HG03025 (cell line): ENCODE measurements around the gene CHPT1.
A peak's percentile ranks its signal among the peaks of the same experiment; 100 is the strongest.
"Not testable (repeated sequence)": the region's sequence is repeated elsewhere in the genome, so short reads cannot be mapped to it uniquely, and the experiment has no call there.

Experiments
- ATAC-seq: cut with Tn5 transposase; IDR thresholded peaks from one replicate; pipeline ENCODE4 v1.9.1; 2021; ENCODE audit warnings: mild to moderate bottlenecking, moderate library complexity; ENCODE audit not compliant: unreplicated experiment, low FRiP score

Gene CHPT1

GRCh38 chr12:101680647-101681046 lies 16.8 kb upstream of the CHPT1 start:
- ATAC-seq, result no peak

GRCh38 chr12:101681627-101682026 lies 15.8 kb upstream of the CHPT1 start:
- not testable (repeated sequence) for ATAC-seq

DNA sequence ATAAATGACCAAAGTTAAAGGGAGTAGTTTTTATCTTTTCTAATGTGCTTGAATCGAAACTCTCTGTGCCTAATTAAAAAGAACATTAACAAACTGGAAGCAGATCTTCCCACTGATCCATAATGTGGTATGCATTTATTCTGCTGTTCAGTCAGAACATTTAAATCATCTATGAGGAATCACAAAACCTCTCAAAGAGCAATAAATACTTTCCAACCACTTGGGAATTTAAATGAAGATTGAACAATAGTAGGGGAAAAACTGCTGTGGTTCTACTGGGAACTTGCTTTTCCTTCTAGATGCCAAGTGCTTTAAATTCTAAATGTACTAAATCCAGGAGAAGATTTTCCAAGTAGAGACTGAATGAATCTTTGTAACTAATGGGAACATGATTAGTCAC lies 12.3 kb upstream of the CHPT1 start:
- ATAC-seq, result no peak

GRCh38 chr12:101686176-101686575 lies 11.3 kb upstream of the CHPT1 start:
- ATAC-seq, result no peak

GRCh38 chr12:101690544-101691098 lies 6.8 kb upstream of the CHPT1 start:
- ATAC-seq, result no peak

GRCh38 chr12:101691503-101692096 lies 5.8 kb upstream of the CHPT1 start:
- ATAC-seq, result no peak

DNA sequence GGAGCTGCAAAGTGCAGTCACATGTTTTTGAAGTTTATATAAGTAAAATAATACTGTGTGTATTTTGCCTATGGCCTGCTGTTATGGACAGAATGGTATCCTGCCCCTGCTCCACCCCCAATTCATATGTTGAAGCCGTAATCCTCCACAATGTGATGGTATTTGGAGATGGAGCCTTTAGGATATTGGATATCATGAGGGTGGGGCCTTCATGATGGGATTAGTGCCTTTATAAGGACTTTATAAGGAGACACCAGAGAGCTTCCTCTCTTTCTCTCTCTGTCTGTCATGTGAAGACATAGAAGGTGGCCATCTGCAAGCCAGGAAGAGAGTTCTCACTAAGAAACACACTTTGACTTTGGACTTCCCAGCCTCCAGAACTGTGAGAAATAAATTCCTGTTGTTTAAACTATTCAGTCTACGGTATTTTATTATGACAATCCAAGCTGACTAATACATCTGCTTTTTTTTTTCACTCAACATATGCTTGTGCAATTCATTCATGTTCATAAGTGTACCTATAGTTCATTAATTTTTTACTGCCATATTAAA lies 3.1 kb upstream of the CHPT1 start:
- ATAC-seq, result no peak

DNA sequence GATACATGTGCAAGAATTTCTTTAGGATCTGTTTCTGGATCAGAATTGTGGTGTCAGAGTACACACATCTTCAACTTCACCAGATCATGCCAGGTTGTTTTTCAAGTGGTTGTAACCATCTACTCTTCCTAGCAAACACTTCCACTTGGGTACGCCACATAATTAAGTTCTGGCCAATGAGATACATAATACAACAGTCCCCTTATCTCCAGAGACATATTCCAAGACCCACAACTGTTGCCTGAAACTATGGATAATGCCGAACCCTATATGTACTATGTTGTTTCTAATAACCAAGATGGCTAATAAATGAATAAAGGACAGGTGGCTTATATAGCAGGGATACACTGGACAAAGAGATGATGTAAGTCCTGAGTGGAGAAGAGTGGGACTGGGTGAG lies 2.5 kb upstream of the CHPT1 start:
- no peak for ATAC-seq

- no peak for ATAC-seq
Observed at GRCh38 chr12:101695706-101696105, 1.7 kb upstream of the CHPT1 start.

GRCh38 chr12:101696251-101697196 lies 916 bp upstream of the CHPT1 start:
- no peak for ATAC-seq

- ATAC-seq, result peak; percentile 34
Observed at GRCh38 chr12:101697930-101698799, 725 bp downstream of the CHPT1 start.

DNA sequence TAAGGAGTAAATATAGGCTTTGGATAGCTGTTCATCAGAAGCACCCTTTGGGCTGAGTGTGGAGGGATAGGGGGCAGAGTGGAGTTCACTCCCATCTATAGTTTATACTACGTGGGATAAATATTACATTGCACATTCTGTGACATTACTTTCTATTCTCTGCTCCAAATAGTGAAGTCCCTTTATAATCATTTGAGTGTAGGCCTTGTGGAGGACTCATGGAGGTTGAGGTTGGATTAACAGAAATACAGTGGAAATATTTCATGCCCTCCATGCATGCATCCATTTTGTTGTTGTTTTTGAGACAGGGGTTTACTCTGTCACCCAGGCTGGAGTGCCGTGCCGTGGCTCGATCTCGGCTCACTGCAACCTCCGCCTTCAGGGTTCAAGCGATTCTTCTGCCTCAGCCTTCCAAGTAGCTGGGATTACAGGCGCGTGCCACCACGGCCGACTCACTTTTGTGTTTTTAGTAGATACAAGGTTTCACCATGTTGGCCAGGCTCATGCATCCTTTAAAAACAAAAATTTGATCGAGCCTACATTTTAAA lies 1.4 kb downstream of the CHPT1 start:
- ATAC-seq, result no peak

- no peak for ATAC-seq
Observed at GRCh38 chr12:101700299-101700820, 2.9 kb downstream of the CHPT1 start.

DNA sequence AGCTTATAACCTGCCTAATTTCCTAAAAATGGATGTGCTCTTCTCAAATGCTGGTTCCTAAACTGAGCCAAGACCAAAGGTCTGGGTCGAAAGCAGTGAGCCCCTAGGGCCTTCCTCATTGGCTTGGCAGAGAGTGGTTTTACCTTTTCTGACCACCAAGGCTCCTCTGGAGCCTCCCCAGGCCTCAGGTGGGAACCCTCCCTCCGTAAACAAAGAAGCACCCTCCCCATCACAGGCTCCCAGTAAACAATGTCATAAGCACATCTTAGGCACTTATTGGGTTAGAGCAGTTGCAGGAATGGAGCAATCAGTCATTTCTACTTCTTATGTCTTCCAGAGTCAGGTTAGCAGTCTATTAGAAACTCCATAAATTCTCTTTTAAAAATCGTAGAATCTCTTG lies 6.0 kb downstream of the CHPT1 start:
- ATAC-seq, result no peak

DNA sequence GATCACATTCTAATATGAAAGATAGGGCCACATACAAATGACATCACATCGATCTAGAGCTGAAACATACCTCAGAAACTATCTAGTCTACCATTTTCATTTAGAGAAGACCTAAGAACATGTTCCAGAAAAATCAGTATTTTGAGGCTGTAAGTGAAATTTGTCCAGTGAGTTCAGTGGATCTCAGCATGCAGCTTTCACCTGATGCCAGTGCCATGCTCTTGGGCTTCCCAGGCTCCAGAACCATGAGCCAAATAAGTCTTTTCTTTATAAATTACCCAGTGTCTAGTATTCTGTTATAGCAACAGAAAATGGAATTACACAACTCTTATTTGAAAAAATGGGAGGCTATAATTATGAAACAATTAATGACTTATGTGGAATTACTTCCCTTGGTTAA lies 9.0 kb downstream of the CHPT1 start:
- no peak for ATAC-seq

GRCh38 chr12:101707131-101707782 lies 9.8 kb downstream of the CHPT1 start:
- ATAC-seq, result no peak

DNA sequence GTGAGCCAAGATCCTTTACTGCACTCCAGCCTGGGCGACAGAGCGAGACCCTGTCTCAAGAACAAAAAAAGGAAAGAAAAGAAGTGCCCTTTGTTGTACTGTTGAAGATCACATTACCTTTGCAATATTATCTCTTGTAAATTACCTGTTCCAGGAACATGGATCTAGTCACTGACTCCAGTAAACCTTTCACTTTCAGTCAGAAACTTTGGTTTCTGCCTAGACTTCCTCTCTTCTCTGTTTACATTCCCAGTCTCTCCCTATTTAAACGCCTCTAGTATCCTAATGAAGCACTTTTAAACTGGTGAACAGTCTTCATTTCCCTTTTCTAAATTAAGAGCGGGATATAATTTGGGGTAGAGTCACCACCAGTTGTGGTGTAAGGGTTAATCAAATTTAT lies 12.8 kb downstream of the CHPT1 start:
- no peak for ATAC-seq

DNA sequence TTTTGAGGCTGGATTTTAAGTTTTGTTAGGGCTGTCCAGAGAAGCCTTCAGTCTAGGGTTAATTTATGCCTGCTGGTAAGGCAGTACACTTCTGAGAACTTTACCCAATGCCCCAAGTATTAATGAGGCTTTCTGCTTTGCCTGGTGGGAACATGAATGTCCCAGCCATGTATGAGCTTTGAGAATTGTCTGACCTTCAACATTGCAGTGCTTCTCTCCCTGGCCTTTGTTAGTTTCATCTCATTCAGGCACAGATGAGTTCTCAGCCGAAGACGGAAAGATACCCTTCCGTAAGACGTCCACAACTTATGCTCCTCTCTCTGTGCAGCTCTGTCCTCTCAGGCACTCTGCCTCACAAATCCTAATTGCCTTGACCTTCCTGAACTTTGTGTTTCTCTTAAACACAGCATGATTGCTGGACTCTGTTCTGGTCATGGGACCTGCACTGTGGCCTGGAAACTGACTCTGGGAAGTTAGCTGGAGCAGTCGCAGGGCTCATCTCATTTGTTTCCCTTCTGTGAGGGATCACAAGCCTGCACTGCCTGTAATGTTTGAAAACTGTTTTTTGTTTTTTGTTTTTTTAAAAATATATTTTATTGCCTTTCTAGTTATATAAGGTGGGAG lies 15.7 kb downstream of the CHPT1 start:
- no peak for ATAC-seq

GRCh38 chr12:101713930-101714329 lies 16.5 kb downstream of the CHPT1 start:
- ATAC-seq, result no peak
